ENCODE data around the gene ARHGDIB. TPM values are rescaled to one million over a fixed set of nuclear protein-coding genes. Genes with fewer than 3 reads are reported as not detected.

Gene ARHGDIB
- total RNA-seq, 1 experiment from 2014 or later = 1.6 TPM

GRCh38 chr12:14911131-14911530 is 50.3 kb downstream of the ARHGDIB start (continued):
- TF ChIP-seq ATF6 (CRISPR knock-in tag; IDR thresholded peaks at IDR 0.05) (no peak), ARID4B (CRISPR knock-in tag; IDR thresholded peaks at IDR 0.05; ENCODE audit: borderline replicate concordance) (no peak), ZNF425 (CRISPR knock-in tag; conservative IDR thresholded peaks at IDR 0.05) (no peak)

GRCh38 chr12:14910090-14910915 is 51.1 kb downstream of the ARHGDIB start:
- no peak overlapping the region for H3K27ac Mint-ChIP-seq
- H3K9me3 Mint-ChIP-seq = no peaks in the 10 kb centered on the region
- ChIA-PET CTCF (no interaction called here), POLR2A (no interaction called here)
- H3K4me1 Mint-ChIP-seq = no peaks in the 10 kb centered on the region
- ATAC-seq (no peak), DNase-seq (ENCODE audit: low spot score) (no peak)
- H3K27me3 Mint-ChIP-seq (ENCODE audit: low read depth) = no peaks in the 10 kb centered on the region
- H3K36me3 Mint-ChIP-seq = no peaks in the 10 kb centered on the region
- H3K4me3 Mint-ChIP-seq = no peak overlapping the region
- TF ChIP-seq TEAD1 (CRISPR knock-in tag; IDR thresholded peaks at IDR 0.05) (no peak), NFYB (CRISPR knock-in tag; conservative IDR thresholded peaks at IDR 0.05; ENCODE audit: low read depth) (no peak), CBFB (CRISPR knock-in tag; IDR thresholded peaks at IDR 0.05; ENCODE audit: low read depth) (no peak), MXD4 (CRISPR knock-in tag; IDR thresholded peaks at IDR 0.05; ENCODE audit: borderline replicate concordance) (no peak), MAX (CRISPR knock-in tag; IDR thresholded peaks at IDR 0.05) (no peak), SMAD3 (CRISPR knock-in tag; IDR thresholded peaks at IDR 0.05; ENCODE audit: borderline replicate concordance) (no peak), CREB1 (CRISPR knock-in tag; IDR thresholded peaks at IDR 0.05) (no peak)

GRCh38 chr12:14907953-14908352 is 53.4 kb downstream of the ARHGDIB start:
- Mint-ChIP-seq H3K4me3 (no peak overlapping the region), H3K36me3 (no peaks in the 10 kb centered on the region), H3K4me1 (no peaks in the 10 kb centered on the region), H3K9me3 (no peaks in the 10 kb centered on the region), H3K27ac (no peak overlapping the region), H3K27me3 (ENCODE audit: low read depth) (no peaks in the 10 kb centered on the region)
- DNase-seq (ENCODE audit: low spot score) (no peak), ATAC-seq (no peak)
- ChIA-PET POLR2A (no interaction called here), CTCF (no interaction called here)
- TF ChIP-seq ESRRA (CRISPR knock-in tag; IDR thresholded peaks at IDR 0.05; ENCODE audit: borderline replicate concordance) = no peak
- no peak for TF ChIP-seq ZBTB43 (CRISPR knock-in tag; IDR thresholded peaks at IDR 0.05)
- no peak for TF ChIP-seq RELA (CRISPR knock-in tag; IDR thresholded peaks at IDR 0.05; ENCODE audit: borderline replicate concordance)
- TF ChIP-seq TEAD4 (CRISPR knock-in tag; IDR thresholded peaks at IDR 0.05) = no peak
- no peak for TF ChIP-seq ZNF263 (CRISPR knock-in tag; IDR thresholded peaks at IDR 0.05; ENCODE audit: low read depth)
- no peak for TF ChIP-seq ZNF512 (CRISPR knock-in tag; IDR thresholded peaks at IDR 0.05; ENCODE audit: borderline replicate concordance)
- TF ChIP-seq STAT6 (CRISPR knock-in tag; conservative IDR thresholded peaks at IDR 0.05; ENCODE audit: low read depth) = no peak

All from WTC11 (cell line).